PC-3 (cell line): Measurements from ENCODE around the gene ECSIT.
"Not testable (repeated sequence)": the region's sequence is repeated elsewhere in the genome, so short reads cannot be mapped to it uniquely, and the experiment has no call there.

ENCODE experiments used
- EZH2 ChIP-seq: fragments of 300-600 bp; sonication (generic); IDR thresholded peaks from one replicate; pipeline ENCODE4 v1.6.1; 2017; ENCODE audit warnings: antibody characterized with exemption, mild to moderate bottlenecking, low read length; ENCODE audit not compliant: unreplicated experiment
- TF ChIP-seq, protein P1 (sequence below): fragments of 300-600 bp; sonication (generic); conservative IDR thresholded peaks from 2 replicates; pipeline ENCODE4 v1.5.1; 2017; ENCODE audit warnings: antibody characterized with exemption, low read depth, mild to moderate bottlenecking, low read length

DNA sequence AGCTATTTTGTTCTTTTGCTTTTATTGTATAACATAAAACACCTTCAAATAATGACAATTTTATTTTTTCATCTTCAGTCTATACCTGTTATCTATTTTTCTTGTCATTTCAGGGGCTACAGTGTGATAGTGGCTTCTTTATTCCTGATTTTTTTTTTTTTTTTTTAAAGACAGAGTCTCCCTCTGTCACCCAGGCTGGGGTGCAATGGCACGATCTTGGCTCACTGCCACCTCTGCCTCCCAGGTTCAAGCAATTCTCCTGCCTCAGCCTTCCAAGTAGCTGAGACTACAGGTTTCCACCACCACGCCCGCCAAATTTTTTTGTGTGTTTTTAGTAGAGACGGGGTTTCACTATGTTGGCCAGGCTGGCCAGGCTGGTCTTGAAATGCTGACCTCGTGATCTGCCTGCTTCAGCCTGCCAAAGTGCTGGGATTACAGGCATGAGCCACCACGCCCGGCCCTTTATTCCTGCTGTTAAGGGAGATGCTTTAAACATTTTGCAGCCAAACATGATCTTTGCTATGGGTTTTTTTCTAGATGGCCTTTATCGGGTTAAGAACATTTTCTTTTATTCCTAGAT, 60.6 kb downstream of the ECSIT start:
- not testable (repeated sequence) for TF ChIP-seq EZH2
- TF ChIP-seq, protein P1, sequence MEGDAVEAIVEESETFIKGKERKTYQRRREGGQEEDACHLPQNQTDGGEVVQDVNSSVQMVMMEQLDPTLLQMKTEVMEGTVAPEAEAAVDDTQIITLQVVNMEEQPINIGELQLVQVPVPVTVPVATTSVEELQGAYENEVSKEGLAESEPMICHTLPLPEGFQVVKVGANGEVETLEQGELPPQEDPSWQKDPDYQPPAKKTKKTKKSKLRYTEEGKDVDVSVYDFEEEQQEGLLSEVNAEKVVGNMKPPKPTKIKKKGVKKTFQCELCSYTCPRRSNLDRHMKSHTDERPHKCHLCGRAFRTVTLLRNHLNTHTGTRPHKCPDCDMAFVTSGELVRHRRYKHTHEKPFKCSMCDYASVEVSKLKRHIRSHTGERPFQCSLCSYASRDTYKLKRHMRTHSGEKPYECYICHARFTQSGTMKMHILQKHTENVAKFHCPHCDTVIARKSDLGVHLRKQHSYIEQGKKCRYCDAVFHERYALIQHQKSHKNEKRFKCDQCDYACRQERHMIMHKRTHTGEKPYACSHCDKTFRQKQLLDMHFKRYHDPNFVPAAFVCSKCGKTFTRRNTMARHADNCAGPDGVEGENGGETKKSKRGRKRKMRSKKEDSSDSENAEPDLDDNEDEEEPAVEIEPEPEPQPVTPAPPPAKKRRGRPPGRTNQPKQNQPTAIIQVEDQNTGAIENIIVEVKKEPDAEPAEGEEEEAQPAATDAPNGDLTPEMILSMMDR = not testable (repeated sequence)
